A673 (cell line): ENCODE data around the gene PMM2.

ENCODE experiments used
- CTCF ChIP-seq: fragments of 300-800, 200-600 bp; sonication (generic); conservative IDR thresholded peaks from 2 replicates; pipeline ENCODE4 v1.5.1; 2017; ENCODE audit warnings: low read depth, mild to moderate bottlenecking, antibody characterized with exemption, low read length, moderate library complexity, mixed read lengths
- EZH2 ChIP-seq: fragments of 200-600 bp; sonication (generic); IDR thresholded peaks from 2 replicates; pipeline ENCODE4 v1.6.1; 2017; ENCODE audit warnings: borderline replicate concordance, low read depth, mild to moderate bottlenecking, mixed read lengths, antibody characterized with exemption, low read length; ENCODE audit not compliant: poor library complexity, severe bottlenecking

- TF ChIP-seq CTCF: no peak
- no peak for TF ChIP-seq EZH2
Observed at GRCh38 chr16:8866884-8867215, 69.2 kb downstream of the PMM2 start.
